ENCODE measurements around the gene CIAO2A.

Gene CIAO2A

DNA sequence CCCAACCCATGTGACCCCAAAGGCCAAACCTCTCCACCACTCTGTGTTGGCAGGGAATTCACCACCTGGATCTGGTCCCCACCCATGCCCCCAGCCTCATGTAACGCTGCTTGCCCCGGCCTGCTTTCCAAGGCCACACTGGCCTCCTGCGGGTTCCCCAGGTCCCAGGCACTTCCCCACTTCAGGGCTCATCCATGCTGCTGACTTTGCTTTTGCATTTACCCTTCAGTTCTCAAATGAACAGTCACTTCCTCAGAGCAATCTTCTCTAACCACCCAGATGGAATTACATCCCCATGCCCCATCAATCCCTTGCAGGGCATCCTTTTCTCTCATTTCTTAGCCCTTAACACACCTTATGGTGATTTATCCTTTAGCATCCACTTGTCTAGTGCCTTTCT, 56.5 kb downstream of the CIAO2A start:
- H3K36me3 ChIP-seq (ENCODE audit: insufficient read depth, low read length), result no peaks in the 10 kb centered on the region
- no peaks in the 10 kb centered on the region for H3K27me3 ChIP-seq (ENCODE audit: insufficient read depth, low read length)
- no peak overlapping the region for H2AFZ ChIP-seq (ENCODE audit: low read depth, low read length)
- no peak overlapping the region for H3K4me3 ChIP-seq (ENCODE audit: low read length)
- no peaks in the 10 kb centered on the region for H3K4me1 ChIP-seq (ENCODE audit: insufficient read depth, low read length)
- H3K9me3 ChIP-seq (ENCODE audit: low read length), result no peaks in the 10 kb centered on the region

- H2AFZ ChIP-seq (ENCODE audit: low read depth, low read length), result no peak overlapping the region
- H3K36me3 ChIP-seq (ENCODE audit: insufficient read depth, low read length), result no peaks in the 10 kb centered on the region
- H3K9me3 ChIP-seq (ENCODE audit: low read length), result no peaks in the 10 kb centered on the region
- H3K27me3 ChIP-seq (ENCODE audit: insufficient read depth, low read length), result no peaks in the 10 kb centered on the region
- H3K4me3 ChIP-seq (ENCODE audit: low read length), result no peak overlapping the region
- no peaks in the 10 kb centered on the region for H3K4me1 ChIP-seq (ENCODE audit: insufficient read depth, low read length)
Observed at GRCh38 chr15:64035525-64035924, 58.1 kb downstream of the CIAO2A start.

- Histone ChIP-seq H2AFZ (ENCODE audit: low read depth, low read length) (no peak overlapping the region), H3K9me3 (ENCODE audit: low read length) (no peaks in the 10 kb centered on the region), H3K27me3 (ENCODE audit: insufficient read depth, low read length) (no peaks in the 10 kb centered on the region), H3K4me1 (ENCODE audit: insufficient read depth, low read length) (no peaks in the 10 kb centered on the region), H3K4me3 (ENCODE audit: low read length) (no peak overlapping the region), H3K36me3 (ENCODE audit: insufficient read depth, low read length) (no peaks in the 10 kb centered on the region)
Observed at GRCh38 chr15:64034519-64034918, 59.1 kb downstream of the CIAO2A start.

- no peak overlapping the region for H3K4me3 ChIP-seq (ENCODE audit: low read length)
- no peaks in the 10 kb centered on the region for H3K27me3 ChIP-seq (ENCODE audit: insufficient read depth, low read length)
- no peak overlapping the region for H2AFZ ChIP-seq (ENCODE audit: low read depth, low read length)
- H3K36me3 ChIP-seq (ENCODE audit: insufficient read depth, low read length), result no peaks in the 10 kb centered on the region
- H3K4me1 ChIP-seq (ENCODE audit: insufficient read depth, low read length), result peaks cover 5% of the 10 kb centered on the region
- no peaks in the 10 kb centered on the region for H3K9me3 ChIP-seq (ENCODE audit: low read length)
Observed at GRCh38 chr15:64032329-64032728, 61.3 kb downstream of the CIAO2A start.

- no peaks in the 10 kb centered on the region for H3K36me3 ChIP-seq (ENCODE audit: insufficient read depth, low read length)
- H3K4me3 ChIP-seq (ENCODE audit: low read length), result no peak overlapping the region
- peaks cover 5% of the 10 kb centered on the region for H3K4me1 ChIP-seq (ENCODE audit: insufficient read depth, low read length)
- H3K9me3 ChIP-seq (ENCODE audit: low read length), result no peaks in the 10 kb centered on the region
- no peaks in the 10 kb centered on the region for H3K27me3 ChIP-seq (ENCODE audit: insufficient read depth, low read length)
- no peak overlapping the region for H2AFZ ChIP-seq (ENCODE audit: low read depth, low read length)
Observed at GRCh38 chr15:64030123-64030522, 63.5 kb downstream of the CIAO2A start.

GRCh38 chr15:64029633-64030032, 64.0 kb downstream of the CIAO2A start:
- peaks cover 5% of the 10 kb centered on the region for H3K4me1 ChIP-seq (ENCODE audit: insufficient read depth, low read length)
- no peaks in the 10 kb centered on the region for H3K27me3 ChIP-seq (ENCODE audit: insufficient read depth, low read length)
- no peaks in the 10 kb centered on the region for H3K36me3 ChIP-seq (ENCODE audit: insufficient read depth, low read length)
- no peaks in the 10 kb centered on the region for H3K9me3 ChIP-seq (ENCODE audit: low read length)
- H2AFZ ChIP-seq (ENCODE audit: low read depth, low read length), result no peak overlapping the region
- no peak overlapping the region for H3K4me3 ChIP-seq (ENCODE audit: low read length)

- Histone ChIP-seq H3K27me3 (ENCODE audit: insufficient read depth, low read length) (no peaks in the 10 kb centered on the region), H3K9me3 (ENCODE audit: low read length) (no peaks in the 10 kb centered on the region), H3K4me1 (ENCODE audit: insufficient read depth, low read length) (peaks cover 5% of the 10 kb centered on the region), H3K36me3 (ENCODE audit: insufficient read depth, low read length) (no peaks in the 10 kb centered on the region), H3K4me3 (ENCODE audit: low read length) (no peak overlapping the region), H2AFZ (ENCODE audit: low read depth, low read length) (no peak overlapping the region)
Observed at GRCh38 chr15:64029110-64029509, 64.5 kb downstream of the CIAO2A start.

DNA sequence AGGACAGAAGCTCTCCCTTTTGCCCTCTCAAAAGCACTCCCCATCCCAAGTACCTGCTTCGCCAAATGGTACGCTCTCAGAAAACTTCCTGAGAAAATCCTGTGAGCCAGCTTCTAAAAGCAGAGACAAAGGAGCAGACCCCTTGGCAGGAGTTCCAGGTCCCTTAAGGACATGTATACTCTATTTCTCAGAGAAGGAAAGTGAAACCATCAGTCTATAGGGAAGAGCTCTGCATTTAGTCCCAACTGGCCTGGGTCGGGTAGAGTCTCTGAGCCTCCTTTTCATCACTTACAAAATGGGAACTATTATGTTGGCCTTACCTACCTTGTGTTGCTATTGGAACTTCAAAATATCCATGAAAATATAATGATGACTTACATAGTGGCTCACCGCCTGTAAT, 67.0 kb downstream of the CIAO2A start:
- Histone ChIP-seq H3K27me3 (ENCODE audit: insufficient read depth, low read length) (no peaks in the 10 kb centered on the region), H2AFZ (ENCODE audit: low read depth, low read length) (no peak overlapping the region)

GRCh38 chr15:64024172-64025050, 69.2 kb downstream of the CIAO2A start:
- H3K36me3 ChIP-seq (ENCODE audit: insufficient read depth, low read length), result no peaks in the 10 kb centered on the region
- H3K4me3 ChIP-seq (ENCODE audit: low read length), result no peak overlapping the region
- H2AFZ ChIP-seq (ENCODE audit: low read depth, low read length), result no peak overlapping the region
- no peaks in the 10 kb centered on the region for H3K27me3 ChIP-seq (ENCODE audit: insufficient read depth, low read length)
- H3K9me3 ChIP-seq (ENCODE audit: low read length), result peaks cover 4% of the 10 kb centered on the region
- H3K4me1 ChIP-seq (ENCODE audit: insufficient read depth, low read length), result peaks cover 5% of the 10 kb centered on the region

More for the DNA sequence above, 67.0 kb downstream of the CIAO2A start:
- H3K36me3 ChIP-seq (ENCODE audit: insufficient read depth, low read length), result no peaks in the 10 kb centered on the region
- H3K9me3 ChIP-seq (ENCODE audit: low read length), result no peaks in the 10 kb centered on the region
- H3K4me1 ChIP-seq (ENCODE audit: insufficient read depth, low read length), result peaks cover 5% of the 10 kb centered on the region
- H3K4me3 ChIP-seq (ENCODE audit: low read length), result no peak overlapping the region

DNA sequence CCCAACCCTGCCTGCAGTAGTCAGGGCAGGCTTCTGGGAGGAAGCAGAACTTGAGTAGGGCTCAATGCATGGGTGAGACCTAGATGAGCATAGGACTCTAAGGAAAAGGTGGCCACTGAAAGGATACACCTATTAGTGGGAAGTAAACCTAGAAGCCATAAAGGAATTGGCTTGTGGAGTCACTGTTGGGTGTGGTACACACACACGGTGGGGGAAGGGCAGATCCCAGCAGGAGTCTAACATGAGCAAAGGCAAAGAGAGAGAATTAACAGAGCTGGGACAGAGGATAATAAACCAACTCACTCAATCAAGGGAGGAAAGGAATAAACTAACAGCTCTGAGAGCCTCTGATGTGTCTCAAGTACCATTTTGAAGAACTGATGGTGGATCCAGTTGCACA, 70.4 kb downstream of the CIAO2A start:
- Histone ChIP-seq H3K4me1 (ENCODE audit: insufficient read depth, low read length) (no peaks in the 10 kb centered on the region), H3K36me3 (ENCODE audit: insufficient read depth, low read length) (no peaks in the 10 kb centered on the region), H2AFZ (ENCODE audit: low read depth, low read length) (no peak overlapping the region), H3K4me3 (ENCODE audit: low read length) (no peak overlapping the region), H3K9me3 (ENCODE audit: low read length) (peaks cover 4% of the 10 kb centered on the region), H3K27me3 (ENCODE audit: insufficient read depth, low read length) (no peaks in the 10 kb centered on the region)

GRCh38 chr15:64022571-64022970, 71.1 kb downstream of the CIAO2A start:
- Histone ChIP-seq H3K36me3 (ENCODE audit: insufficient read depth, low read length) (no peaks in the 10 kb centered on the region), H3K4me3 (ENCODE audit: low read length) (no peak overlapping the region), H3K27me3 (ENCODE audit: insufficient read depth, low read length) (no peaks in the 10 kb centered on the region), H3K9me3 (ENCODE audit: low read length) (peaks cover 4% of the 10 kb centered on the region), H3K4me1 (ENCODE audit: insufficient read depth, low read length) (no peaks in the 10 kb centered on the region), H2AFZ (ENCODE audit: low read depth, low read length) (no peak overlapping the region)
